GM23338 (cell line): ENCODE data around the gene NOP9.

Experiments
- CREB1 ChIP-seq: fragments of 250-450 bp; sonication (Bioruptor Pico); IDR thresholded peaks from 2 replicates; pipeline ENCODE4 v1.5.0; 2020; ENCODE audit warnings: low read depth, mild to moderate bottlenecking, moderate library complexity
- CTCF ChIP-seq, 2 experiments: fragments of 200-600 bp in 1 of 2; sonication (generic) in 1 of 2; conservative IDR thresholded peaks; 2 replicates each; pipeline versions ENCODE4 v1.5.1 to v1.6.1; 2016 to 2017; ENCODE audit warnings: antibody characterized with exemption in 2 of 2, low read depth in 2 of 2, mild to moderate bottlenecking in 2 of 2, moderate library complexity in 1 of 2
- EZH2 ChIP-seq: fragments of 200-600 bp; sonication (generic); IDR thresholded peaks from one replicate; pipeline ENCODE4 v1.8.0; 2017; ENCODE audit warnings: antibody characterized with exemption, mild to moderate bottlenecking, low read depth; ENCODE audit not compliant: unreplicated experiment
- EZH2phosphoT487 ChIP-seq: fragments of 200-600 bp; sonication (generic); IDR thresholded peaks from one replicate; pipeline ENCODE4 v1.8.1; 2018; ENCODE audit warnings: antibody characterized with exemption; ENCODE audit not compliant: unreplicated experiment
- JUNB ChIP-seq: IDR thresholded peaks from one replicate; pipeline ENCODE4 v1.6.1; 2016; ENCODE audit warnings: antibody characterized with exemption; ENCODE audit not compliant: unreplicated experiment
- POLR2AphosphoS5 ChIP-seq: IDR thresholded peaks from 2 replicates; pipeline ENCODE4 v1.6.1; 2016; ENCODE audit warnings: antibody characterized with exemption, low read depth
- REST ChIP-seq: IDR thresholded peaks from one replicate; pipeline ENCODE4 v1.6.1; 2018; ENCODE audit warnings: antibody characterized with exemption; ENCODE audit not compliant: unreplicated experiment
- STAT1 ChIP-seq: IDR thresholded peaks from one replicate; pipeline ENCODE4 v1.6.1; 2016; ENCODE audit warnings: antibody characterized with exemption; ENCODE audit not compliant: unreplicated experiment
- ZNF331 ChIP-seq: fragments of 250-450 bp; sonication (Bioruptor Pico); IDR thresholded peaks from 2 replicates; pipeline ENCODE4 v1.5.0; 2020; ENCODE audit warnings: low read depth, mild to moderate bottlenecking, moderate library complexity

GRCh38 chr14:24278424-24278823, 21.2 kb upstream of the NOP9 start:
- TF ChIP-seq CTCF (conservative IDR thresholded peaks at IDR 0.05; ENCODE audit: low read depth in 2 of 2) (no peak), EZH2 (no peak), POLR2AphosphoS5 (no peak), STAT1 (no peak), JUNB (no peak), ZNF331 (CRISPR knock-in tag) (no peak), CREB1 (CRISPR knock-in tag) (no peak), REST (no peak), EZH2phosphoT487 (no peak)
